GM19193 (cell line): Measurements from ENCODE around the gene RNF130.

Source experiments
- POLR2A ChIP-seq: IDR thresholded peaks from 4 replicates; pipeline ENCODE4 v1.6.1; 2011; ENCODE audit not compliant: insufficient read depth, insufficient read length; ENCODE audit errors: extremely low read depth

The RNF130 gene

DNA sequence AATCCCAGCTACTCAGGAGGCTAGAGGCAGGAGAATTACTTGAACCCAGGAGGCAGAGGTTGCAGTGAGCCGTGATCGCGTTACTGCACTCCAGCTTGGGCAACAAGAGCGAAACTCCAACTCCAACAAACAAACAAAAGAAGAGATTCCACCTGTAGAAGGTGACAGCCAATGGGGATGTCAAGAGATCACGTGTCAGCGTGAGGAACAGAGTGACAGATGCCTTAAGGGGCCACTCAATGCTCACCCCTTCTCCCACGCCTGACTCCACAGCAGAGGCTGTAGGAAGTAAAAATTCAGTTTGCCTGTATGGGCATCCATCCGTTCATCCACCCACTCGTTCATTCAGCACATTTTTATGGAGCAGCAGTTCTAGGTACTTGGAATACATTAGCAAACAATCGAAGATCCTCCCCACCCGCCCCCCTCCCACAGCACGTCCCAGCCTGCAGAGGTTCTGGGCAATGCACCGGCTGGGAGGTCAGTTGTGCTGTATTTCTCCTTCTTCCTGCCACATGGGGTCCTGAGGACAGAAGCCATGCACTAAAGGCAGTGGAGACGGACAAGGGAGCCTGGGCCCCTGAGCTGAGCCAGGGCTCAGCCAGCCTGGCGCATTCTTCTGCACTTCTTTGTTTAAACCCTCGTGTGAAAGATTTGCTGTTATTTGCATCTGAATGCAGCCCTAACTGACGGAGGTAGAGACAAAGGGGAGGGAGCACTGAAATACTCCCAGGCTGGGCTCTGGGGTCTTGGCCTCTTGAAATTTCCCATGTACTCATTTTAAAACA lies 11.3 kb upstream of the RNF130 start:
- no peak for TF ChIP-seq POLR2A

DNA sequence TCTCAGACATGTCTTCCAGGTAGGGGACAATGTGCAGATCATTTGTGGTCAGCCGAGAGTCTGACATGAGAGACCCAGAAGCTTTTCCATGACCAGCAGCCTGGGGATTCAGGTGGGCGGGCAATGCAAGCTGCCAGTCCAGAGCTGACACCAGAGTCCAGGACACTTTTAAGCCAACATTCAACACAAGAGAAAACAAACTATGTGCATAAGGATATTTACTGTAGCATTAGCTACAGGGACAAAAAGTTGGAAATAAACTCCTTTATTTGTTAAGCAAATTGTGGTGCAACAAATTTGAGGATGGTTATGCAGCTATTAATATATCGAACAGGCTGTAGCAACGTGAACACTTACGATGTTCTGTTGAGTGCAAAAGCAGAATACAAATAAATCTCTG lies 9.9 kb upstream of the RNF130 start:
- no peak for TF ChIP-seq POLR2A

DNA sequence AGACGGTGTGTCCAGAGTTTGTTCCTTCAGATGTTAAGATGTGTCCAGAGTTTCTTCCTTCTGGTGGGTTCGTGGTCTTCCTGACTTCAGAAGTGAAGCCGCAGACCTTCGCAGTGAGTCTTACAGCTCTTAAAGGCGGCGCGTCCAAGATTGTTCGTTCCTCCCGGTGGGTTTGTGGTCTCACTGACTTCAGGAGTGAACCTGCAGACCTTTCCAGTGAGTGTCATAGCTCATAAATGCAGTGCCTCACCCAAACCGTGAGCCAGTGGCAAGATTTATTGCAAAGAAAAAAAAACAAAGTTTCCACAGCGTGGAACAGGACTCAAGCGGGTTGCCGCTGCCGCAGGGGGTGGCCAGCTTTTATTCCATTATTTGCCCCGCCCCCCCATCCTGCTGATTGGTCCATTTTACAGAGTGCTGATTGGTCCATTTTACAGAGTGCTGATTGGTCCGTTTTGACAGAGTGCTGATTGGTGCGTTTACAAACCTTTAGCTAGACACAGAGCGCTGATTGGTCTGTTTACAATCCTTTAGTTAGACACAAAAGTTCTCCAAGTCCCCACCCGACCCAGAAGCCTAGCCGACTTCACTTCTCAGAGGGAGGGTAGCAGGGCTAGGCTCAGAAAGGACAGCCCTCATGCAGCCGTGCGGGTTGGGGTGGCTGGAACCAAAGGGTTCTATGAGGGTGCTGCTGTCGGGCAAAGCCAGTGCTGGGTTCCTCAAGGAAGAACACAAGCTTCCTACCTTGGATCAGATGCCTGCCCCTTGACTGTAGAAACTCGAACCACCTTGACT lies 9.1 kb upstream of the RNF130 start:
- TF ChIP-seq POLR2A, result no peak

DNA sequence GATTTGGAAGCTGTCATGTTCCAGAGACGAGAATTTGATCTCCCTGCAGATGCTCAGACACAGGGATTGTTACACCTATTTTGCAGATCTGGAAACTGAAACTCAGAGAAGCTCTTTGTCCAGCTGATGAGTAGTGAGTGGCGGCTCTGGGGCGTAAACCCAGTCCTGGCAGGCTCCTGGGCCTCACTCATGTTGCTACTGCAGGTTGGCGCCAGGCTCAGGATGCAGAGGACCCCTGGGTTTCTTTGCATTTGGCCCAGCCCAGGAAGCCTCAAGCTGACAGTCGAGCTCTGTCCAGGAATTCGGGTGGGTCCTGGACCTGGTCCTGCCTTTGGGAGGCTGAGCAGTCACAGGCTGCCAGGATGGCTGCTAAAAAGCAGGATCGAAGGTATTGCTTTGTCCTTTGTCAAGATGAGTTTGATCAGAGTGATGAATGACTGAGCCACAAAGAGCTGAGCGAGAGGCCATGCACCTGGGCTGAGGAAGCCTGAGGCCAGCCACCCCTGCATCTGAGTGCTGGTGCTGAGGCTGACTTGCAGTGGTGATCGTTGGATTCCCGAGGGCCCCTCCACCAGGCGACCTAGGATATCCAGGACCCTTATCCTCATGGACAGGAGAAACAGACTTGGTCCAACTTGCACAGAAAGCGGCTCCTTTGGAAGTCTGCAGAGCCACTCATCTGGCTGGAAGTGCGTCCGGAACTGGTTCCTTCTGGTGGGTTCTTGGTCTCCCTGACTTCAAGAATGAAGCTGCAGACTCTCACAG lies 8.3 kb upstream of the RNF130 start:
- no peak for TF ChIP-seq POLR2A

DNA sequence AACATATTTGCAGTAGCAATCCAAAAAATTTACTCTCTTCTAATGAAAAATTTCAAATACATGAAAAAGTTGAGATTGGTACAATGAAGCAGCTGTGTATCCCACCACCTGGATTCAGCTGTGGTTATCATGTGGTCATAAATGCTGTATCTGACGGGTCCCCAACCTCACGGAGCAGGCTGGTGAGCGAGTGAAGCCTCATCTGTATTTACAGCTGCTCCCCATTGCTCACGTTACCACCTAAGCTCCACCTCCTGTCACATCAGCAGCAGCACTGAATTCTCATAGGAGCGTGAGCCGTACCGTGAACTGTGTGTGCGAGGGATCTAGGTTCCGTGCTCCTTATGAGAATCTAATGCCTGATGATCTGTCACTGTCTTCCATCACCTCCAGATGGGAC lies 6.8 kb upstream of the RNF130 start:
- no peak for TF ChIP-seq POLR2A

DNA sequence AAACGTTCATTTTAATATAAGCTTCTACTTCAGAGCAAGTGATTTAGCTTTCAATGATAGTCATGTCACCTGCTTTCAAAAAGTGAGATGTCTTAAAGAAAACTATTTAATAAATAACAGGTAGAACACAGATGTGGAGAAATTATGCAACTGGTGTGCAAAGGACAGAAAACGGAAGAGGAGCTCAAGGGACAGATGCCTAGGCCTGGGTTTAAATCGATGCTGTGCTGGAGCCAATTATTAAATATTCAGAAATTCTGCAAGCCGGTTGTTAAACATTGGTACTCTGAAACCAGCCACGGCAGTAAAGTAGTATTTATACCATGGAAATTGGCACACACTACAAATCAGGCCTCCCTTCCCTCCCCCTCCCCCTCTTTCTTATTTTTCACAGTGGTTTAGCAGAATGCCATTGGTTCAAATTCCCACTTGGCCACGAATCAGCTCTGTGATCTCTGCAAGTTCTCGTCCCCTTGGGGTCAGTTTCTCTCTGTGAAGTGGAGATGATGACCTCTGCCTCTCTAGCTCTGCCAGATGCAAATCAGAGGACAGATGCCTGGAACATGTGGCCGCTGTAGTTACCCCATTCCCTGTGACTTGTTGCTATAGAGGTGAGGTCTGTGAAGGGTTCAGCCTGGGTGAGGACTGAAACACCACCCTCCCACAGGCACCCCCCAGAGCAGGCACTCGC lies 6.2 kb upstream of the RNF130 start:
- no peak for TF ChIP-seq POLR2A

DNA sequence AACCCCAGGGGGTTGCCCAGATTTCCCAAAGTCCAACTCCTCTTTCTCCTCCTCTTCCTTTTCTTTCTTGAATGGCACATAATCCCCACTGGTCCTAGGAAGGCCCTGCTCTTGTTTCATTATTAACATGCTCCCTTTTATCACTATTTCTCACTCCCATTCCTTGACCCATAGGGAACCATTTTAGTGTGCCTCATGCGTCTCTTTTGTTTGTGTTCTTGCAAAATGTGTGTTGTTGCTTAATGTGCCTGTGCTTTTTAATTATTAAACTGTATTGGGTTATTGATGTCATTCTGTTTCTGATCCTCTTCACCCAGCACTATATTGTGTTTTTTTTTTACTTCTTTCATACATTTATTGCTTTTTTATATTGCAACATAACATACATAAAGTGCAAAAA lies 4.1 kb upstream of the RNF130 start:
- TF ChIP-seq POLR2A, result no peak

DNA sequence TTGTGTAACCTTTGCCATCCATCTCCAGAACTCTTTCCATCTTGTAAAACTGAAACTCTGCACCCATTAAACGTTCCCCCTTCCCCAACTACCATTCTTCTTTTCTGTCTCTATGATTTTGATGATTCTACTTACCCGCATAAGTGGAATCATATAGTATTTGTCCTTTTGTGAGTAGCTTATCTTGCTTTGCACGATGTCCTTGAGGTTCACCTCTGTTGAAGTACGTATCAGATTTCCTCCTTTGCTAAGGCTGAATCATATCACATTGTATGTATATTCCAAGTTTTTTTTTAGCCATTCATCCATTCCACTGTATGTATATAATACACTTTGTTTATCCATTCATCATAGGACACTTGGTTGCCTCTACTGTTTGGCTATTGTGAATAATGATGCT lies 2.9 kb upstream of the RNF130 start:
- TF ChIP-seq POLR2A, result no peak

DNA sequence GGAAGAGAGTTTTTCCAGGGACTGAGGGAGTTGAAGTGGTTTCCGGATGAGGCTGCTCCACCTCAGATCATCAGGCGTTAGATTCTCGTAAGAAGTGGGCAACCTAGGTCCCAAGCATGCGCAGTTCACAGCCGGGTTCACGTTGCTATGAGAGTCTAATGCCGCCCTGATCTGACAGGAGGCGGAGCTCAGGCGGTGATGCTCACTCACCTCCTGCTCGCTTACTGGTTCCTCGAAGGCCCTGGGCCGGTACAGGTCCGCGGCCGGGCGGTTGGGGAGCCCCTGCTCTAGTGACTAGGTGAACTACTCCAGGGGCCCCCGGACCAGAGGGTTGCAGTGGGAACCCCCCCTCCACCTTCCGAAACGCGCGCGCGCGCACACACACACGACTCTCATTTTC lies 997 bp upstream of the RNF130 start:
- no peak for TF ChIP-seq POLR2A

DNA sequence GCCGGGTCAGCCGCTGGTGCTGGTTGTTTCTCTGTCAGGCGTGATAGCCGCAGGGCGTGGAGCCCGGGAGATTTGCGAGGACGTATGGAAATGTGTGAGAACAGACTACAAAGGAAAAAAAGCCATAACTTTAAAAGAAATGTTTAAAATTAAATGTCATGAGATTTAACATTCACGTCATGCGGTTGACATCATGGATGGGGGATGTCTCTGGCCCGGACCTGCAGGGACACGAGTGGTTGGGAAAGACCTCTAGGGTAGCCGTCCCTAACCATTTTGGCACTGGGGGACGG lies 643 bp upstream of the RNF130 start:
- TF ChIP-seq POLR2A, result no peak

DNA sequence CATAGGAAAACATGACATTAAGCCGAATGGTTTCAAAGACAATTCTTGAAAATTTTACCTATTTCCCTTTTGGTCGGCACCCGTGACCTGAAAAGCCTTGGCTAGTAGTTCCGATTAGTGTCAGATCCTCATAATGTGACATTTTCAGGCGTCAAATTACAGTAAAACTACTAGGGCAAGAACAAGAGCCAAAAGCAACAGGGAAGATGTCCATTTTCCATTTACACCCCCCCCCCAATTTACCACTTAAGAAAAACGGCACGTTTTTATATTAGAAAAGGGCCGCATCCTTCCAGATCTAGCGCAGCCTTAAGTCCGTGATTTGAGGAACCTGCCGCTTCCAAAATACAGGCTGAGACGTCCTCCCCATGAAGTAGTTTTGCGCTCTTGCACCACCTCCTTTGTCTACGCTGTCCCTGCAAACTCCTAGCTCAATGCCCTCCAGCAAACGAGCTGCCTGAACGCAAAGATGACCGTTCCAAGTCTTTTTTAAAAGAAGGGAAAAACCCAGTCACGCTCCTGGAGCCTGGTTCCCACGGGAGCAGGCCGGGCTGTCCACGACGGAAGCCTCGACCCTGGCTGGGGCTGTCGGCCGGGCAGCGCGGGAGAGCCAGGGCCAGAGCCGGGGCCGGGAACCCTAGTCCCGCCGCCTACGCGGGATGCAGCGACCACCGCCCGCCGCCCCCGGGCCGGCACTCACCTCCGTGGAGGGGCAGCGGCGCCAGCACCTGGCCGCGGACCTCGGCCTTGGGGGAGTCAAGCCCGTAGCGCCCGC lies 616 bp downstream of the RNF130 start:
- no peak for TF ChIP-seq POLR2A

DNA sequence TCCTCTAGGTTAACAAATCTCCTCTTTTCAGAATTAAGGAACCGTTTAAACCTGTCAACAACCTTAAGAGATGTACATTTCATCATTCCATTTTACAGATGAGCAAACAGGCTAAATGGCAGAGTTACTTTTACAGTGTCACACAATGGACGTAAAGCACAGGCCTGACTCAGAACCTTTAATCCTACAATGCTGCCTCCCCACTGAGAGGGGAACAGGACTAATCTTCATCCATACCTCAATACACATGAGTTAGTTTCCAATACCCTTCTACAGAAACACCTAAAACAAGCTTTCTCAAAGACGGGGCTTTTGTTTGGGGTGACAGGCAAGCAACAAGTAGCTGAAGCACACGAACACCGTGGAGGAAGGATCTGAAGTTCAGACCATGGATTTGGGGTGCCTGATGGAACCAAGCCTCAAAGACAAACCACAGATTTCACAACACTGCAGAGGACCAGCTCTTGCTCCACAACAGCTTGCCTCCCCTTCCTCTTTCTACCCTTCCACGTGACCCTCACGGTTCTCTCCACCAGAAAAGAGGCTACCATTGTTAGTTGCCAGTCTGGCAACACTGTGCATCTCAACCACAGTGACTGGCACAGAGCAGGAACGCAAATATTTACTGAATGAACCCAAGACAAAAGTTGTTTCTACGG lies 1.8 kb downstream of the RNF130 start:
- no peak for TF ChIP-seq POLR2A

DNA sequence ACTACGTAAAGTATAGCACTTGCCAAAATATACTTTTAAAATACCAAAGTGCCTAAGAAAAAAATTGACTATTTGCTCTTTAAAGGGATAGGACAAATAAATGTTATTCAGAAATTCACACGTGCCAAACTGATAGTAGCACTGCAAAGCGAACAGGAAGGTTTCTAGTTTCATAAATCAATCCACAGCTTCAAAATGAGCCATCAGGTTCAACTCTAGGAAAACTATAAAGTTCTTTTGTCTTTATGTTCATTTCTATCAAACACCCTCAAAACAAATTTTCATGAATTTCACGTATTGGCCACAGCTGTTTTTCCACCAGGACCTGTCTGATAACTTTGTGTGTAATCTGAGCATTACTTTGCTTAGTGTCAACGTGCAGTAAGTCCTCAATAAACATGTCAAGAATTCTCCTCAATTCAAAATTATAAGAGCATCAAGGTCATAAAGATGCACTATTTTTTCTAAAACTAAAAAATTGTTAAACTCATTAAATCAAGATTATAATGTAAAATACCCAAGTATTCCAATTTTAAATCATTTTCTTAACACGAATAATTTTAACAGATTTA lies 3.0 kb downstream of the RNF130 start:
- TF ChIP-seq POLR2A, result no peak

DNA sequence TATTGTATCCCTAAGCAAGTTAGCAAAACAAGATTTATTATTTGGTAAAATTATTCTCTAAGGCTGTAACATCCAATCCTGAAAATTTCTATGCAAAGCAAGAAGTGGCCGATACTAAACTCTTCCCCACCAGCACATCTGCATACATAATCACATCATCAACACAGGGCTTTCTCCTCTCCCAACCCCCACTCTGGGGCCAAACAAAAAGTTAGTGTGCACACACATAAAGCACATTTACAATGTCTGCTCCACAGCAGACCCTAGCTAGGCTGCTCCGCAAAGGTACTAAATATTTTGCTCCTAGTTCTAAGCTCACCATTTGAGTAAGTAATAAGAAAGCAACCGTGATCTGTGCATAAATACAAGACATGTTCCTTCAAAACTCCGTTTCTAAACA lies 3.6 kb downstream of the RNF130 start:
- no peak for TF ChIP-seq POLR2A

DNA sequence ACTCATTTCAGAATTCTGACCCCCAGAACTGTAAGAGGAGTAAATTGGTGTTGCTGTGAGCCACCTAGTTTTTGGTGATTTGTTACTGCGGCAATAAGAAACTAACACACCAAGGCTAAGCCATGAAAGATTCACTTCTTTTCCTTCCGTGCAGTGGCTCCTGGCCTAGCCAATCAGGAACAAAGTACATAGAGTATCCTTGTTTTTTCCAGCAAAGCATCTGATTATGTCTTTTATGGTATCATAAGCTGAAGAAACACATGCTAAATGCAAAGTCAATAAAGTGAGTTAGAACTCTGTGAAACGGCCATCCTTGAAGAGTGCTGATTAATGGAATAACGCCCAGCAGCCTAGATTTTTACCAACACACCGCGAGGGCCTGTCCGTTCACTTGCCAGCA lies 11.4 kb downstream of the RNF130 start:
- TF ChIP-seq POLR2A, result no peak
